BLaER1 treated with 17β-estradiol and CSF1 and Interleukin-3, amounts not matched to agents 10 nM and 100 nM (cell line): Measurements from ENCODE around the gene AXIN2.
"Not testable (repeated sequence)": the region's sequence is repeated elsewhere in the genome, so short reads cannot be mapped to it uniquely, and the experiment has no call there.

Source experiments
- H3K27ac ChIP-seq, 11 experiments: shearing (Covaris generic); formaldehyde crosslinking; 2 replicates each; pipeline ENCODE4 v1.8.1; 2022
- H3K27me3 ChIP-seq, 11 experiments: shearing (Covaris generic); formaldehyde crosslinking; 2 replicates each; pipeline ENCODE4 v1.8.1; 2022
- H3K36me3 ChIP-seq, 11 experiments: shearing (Covaris generic); formaldehyde crosslinking; 2 replicates each; pipeline ENCODE4 v1.8.1; 2022
- H3K4me1 ChIP-seq, 10 experiments: shearing (Covaris generic); formaldehyde crosslinking; 2 replicates each; pipeline ENCODE4 v1.8.1; 2022
- H3K4me2 ChIP-seq, 11 experiments: shearing (Covaris generic); formaldehyde crosslinking; 2 replicates each; pipeline ENCODE4 v1.8.1; 2022
- H3K4me3 ChIP-seq, 10 experiments: shearing (Covaris generic); formaldehyde crosslinking; 2 replicates each; pipeline ENCODE4 v1.8.1; 2022
- H3K9ac ChIP-seq, 11 experiments: shearing (Covaris generic); formaldehyde crosslinking; 2 replicates each; pipeline ENCODE4 v1.8.1; 2022
- H3K9me3 ChIP-seq, 11 experiments: shearing (Covaris generic); formaldehyde crosslinking; replicated peaks in 1 of 11; 2 replicates each; pipeline ENCODE4 v1.8.1; 2022
- H4K20me1 ChIP-seq, 11 experiments: shearing (Covaris generic); formaldehyde crosslinking; 2 replicates each; pipeline ENCODE4 v1.8.1; 2022
- Cebpa-rat ChIP-seq, 11 experiments: shearing (Covaris generic); IDR thresholded peaks; 2 replicates each; pipeline ENCODE4 v1.8.1; 2022

The AXIN2 gene

DNA sequence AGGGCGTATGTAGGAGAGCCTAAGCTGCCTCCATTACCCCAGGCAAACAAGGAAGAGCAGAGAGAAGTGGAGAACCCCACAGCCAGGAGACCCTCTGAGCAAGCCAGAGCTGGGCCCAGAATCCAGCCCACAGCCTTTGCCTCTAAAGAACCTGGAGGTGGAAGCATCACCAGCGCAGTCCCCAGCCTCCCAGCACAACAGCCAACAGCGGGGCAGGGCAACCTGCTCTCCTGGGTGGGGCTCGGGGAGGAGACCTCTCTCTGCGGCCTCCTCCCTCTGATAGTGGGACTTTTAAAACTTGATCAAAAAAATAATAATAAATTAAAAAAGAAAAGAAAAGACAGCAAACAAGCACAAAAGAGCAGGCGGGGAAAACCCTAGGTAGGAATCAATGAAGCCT lies 45.9 kb downstream of the AXIN2 start:
- no peaks in the 10 kb centered on the region for H3K36me3 ChIP-seq
- TF ChIP-seq Cebpa-rat (IDR thresholded peaks at IDR 0.05), result no peak
- no peaks in the 10 kb centered on the region for H4K20me1 ChIP-seq
- no peak overlapping the region; a peak in 1 of 22 replicates for H3K9ac ChIP-seq
- no peak overlapping the region for H3K27ac ChIP-seq
- H3K4me1 ChIP-seq, result peaks cover 23 to 28% (median 25%) of the 10 kb centered on the region in 10 experiments
- peaks cover 0 to 11% (median 0%) of the 10 kb centered on the region in 11 experiments; a peak in 1 of 22 replicates for H3K9me3 ChIP-seq
- no peak overlapping the region for H3K4me2 ChIP-seq
- 0 out of 22 replicates have a peak, but pooled peaks cover 0 to 3% (median 0%) of the 10 kb centered on the region in 11 experiments for H3K27me3 ChIP-seq
- H3K4me3 ChIP-seq, result no peak overlapping the region

- H4K20me1 ChIP-seq, result no peaks in the 10 kb centered on the region
- no peak overlapping the region for H3K9ac ChIP-seq
- no peaks in the 10 kb centered on the region for H3K36me3 ChIP-seq
- H3K27me3 ChIP-seq, result 0 out of 22 replicates have a peak, but pooled peaks cover 0 to 3% (median 0%) of the 10 kb centered on the region in 11 experiments
- H3K4me3 ChIP-seq, result no peak overlapping the region
- peak overlapping the region in 9 of 11 experiments; percentile 14 to 75 (median 27); a peak in 13 of 22 replicates for H3K4me2 ChIP-seq
- H3K27ac ChIP-seq, result no peak overlapping the region
- no peak for TF ChIP-seq Cebpa-rat (IDR thresholded peaks at IDR 0.05)
- H3K4me1 ChIP-seq, result peaks cover 23 to 28% (median 25%) of the 10 kb centered on the region in 10 experiments
- peaks cover 0 to 11% (median 0%) of the 10 kb centered on the region in 11 experiments; a peak in 1 of 22 replicates for H3K9me3 ChIP-seq
Observed at GRCh38 chr17:65514541-65514940, 46.9 kb downstream of the AXIN2 start.

DNA sequence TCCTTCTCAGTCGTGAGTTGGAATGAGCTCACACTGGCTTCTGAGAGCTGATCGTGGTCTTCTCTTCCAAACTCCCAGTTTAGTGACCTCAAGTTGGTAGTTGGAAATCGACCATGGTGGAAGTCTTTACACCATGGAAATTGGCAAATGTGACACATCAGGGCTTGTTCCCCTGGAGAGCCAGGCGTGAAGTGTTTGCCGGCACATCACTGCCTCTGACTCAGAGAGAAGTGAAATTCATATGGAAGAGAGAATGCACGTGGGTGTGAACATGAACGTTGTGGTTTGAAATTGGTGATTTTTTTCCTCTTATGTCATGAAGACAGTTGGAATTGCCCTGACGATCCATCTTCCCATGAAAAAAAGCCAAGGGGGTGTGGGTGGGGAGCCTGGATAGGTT lies 47.4 kb downstream of the AXIN2 start:
- Histone ChIP-seq H3K9ac (no peak overlapping the region), H3K9me3 (peaks cover 0 to 11% (median 0%) of the 10 kb centered on the region in 11 experiments; a peak in 1 of 22 replicates), H3K4me3 (no peak overlapping the region), H3K27me3 (0 out of 22 replicates have a peak, but pooled peaks cover 0 to 3% (median 0%) of the 10 kb centered on the region in 11 experiments), H4K20me1 (no peaks in the 10 kb centered on the region), H3K27ac (no peak overlapping the region), H3K4me1 (peaks cover 23 to 28% (median 25%) of the 10 kb centered on the region in 10 experiments), H3K4me2 (peak overlapping the region in 8 of 11 experiments; percentile 14 to 75 (median 32); a peak in 11 of 22 replicates), H3K36me3 (no peaks in the 10 kb centered on the region)
- TF ChIP-seq Cebpa-rat (IDR thresholded peaks at IDR 0.05), result no peak

GRCh38 chr17:65511316-65511715 lies 50.1 kb downstream of the AXIN2 start:
- Histone ChIP-seq H3K9me3 (no peaks in the 10 kb centered on the region), H3K4me3 (no peak overlapping the region), H3K27ac (no peak overlapping the region), H3K9ac (no peak overlapping the region), H3K4me2 (no peak overlapping the region), H3K27me3 (no peaks in the 10 kb centered on the region), H3K36me3 (no peaks in the 10 kb centered on the region), H4K20me1 (no peaks in the 10 kb centered on the region), H3K4me1 (peaks cover 11 to 17% (median 13%) of the 10 kb centered on the region in 10 experiments)
- no peak for TF ChIP-seq Cebpa-rat (IDR thresholded peaks at IDR 0.05)

DNA sequence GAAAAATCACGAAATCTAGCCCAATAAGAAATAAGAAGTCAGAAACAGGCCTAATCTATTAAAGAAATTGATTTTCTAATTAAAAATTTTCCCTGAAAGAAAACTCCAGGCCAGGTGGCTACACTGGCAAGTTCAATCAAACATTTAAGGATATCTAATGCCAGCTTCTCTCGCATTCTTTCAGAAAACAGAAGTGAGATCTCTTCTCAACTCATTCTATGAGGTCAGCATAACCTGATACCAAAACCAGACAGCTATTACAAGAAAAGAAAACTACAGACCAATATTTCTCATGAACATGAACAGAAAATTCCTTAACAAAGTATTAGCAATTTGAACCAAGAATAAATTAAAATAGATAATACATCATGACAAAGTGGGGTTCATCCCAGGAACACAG lies 52.4 kb downstream of the AXIN2 start:
- H3K27ac ChIP-seq, result no peak overlapping the region

DNA sequence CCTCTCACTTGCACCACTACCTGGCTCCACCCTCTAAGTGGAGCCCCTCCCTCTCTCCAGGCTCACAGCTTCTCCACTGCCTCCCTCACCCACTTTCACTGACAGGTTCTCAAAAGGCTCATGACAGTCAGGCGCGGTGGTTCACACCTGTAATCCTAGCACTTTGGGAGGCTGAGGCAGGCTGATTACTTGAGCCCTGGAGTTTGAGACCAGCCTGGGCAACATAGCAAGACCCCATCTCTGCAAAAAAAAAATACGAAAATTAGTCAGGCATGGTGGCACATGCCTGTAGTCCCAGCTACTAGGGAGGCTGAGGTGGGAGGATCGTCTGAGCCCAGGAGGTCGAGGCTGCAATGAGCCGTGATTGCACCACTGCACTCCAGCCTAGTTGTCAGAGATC lies 56.8 kb downstream of the AXIN2 start:
- not testable (repeated sequence) for H3K36me3 ChIP-seq, H3K4me1 ChIP-seq, H3K9ac ChIP-seq, H3K4me3 ChIP-seq, H3K4me2 ChIP-seq, H4K20me1 ChIP-seq, H3K27ac ChIP-seq, H3K27me3 ChIP-seq, H3K9me3 ChIP-seq

More for the DNA sequence above, 52.4 kb downstream of the AXIN2 start:
- no peaks in the 10 kb centered on the region for H3K9me3 ChIP-seq
- no peaks in the 10 kb centered on the region for H4K20me1 ChIP-seq
- no peak for TF ChIP-seq Cebpa-rat (IDR thresholded peaks at IDR 0.05)
- H3K4me3 ChIP-seq, result no peak overlapping the region
- H3K36me3 ChIP-seq, result no peaks in the 10 kb centered on the region
- H3K4me2 ChIP-seq, result no peak overlapping the region
- no peaks in the 10 kb centered on the region for H3K27me3 ChIP-seq
- H3K9ac ChIP-seq, result no peak overlapping the region
- H3K4me1 ChIP-seq, result peaks cover 0 to 5% (median 2%) of the 10 kb centered on the region in 10 experiments; a peak in 11 of 20 replicates

- TF ChIP-seq Cebpa-rat (IDR thresholded peaks at IDR 0.05), result no peak
- H3K9ac ChIP-seq, result no peak overlapping the region
- H3K36me3 ChIP-seq, result no peaks in the 10 kb centered on the region
- H3K27me3 ChIP-seq, result no peaks in the 10 kb centered on the region
- H4K20me1 ChIP-seq, result no peaks in the 10 kb centered on the region
- no peaks in the 10 kb centered on the region for H3K4me1 ChIP-seq
- H3K4me2 ChIP-seq, result no peak overlapping the region
- H3K27ac ChIP-seq, result no peak overlapping the region
- H3K9me3 ChIP-seq, result peaks cover 0 to 8% (median 0%) of the 10 kb centered on the region in 11 experiments; a peak in 2 of 22 replicates
- no peak overlapping the region for H3K4me3 ChIP-seq
Observed at GRCh38 chr17:65504141-65504540, 57.3 kb downstream of the AXIN2 start.

DNA sequence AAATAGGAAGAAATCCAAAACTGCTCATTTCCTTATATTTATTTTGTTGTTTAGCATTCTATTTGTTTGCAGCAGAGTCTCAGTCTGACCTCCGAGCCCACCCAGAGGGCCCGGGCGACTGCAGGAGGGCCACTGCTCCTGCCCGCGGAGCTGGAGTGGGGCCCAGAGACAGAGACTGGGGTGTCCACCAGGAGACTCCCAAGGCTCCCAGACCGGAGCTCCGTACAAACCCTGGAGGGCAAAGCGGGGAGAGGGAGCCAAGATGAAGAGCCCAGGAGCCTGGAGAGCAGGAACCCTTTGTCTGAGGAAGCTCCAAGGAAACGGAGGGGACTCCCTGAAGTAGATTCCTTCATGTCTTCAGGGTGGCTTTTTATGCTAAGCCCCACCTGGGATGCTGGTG lies 57.9 kb downstream of the AXIN2 start:
- no peak overlapping the region for H3K27ac ChIP-seq
- H3K9ac ChIP-seq, result no peak overlapping the region
- H3K9me3 ChIP-seq, result peaks cover 0 to 8% (median 0%) of the 10 kb centered on the region in 11 experiments; a peak in 2 of 22 replicates
- no peak for TF ChIP-seq Cebpa-rat (IDR thresholded peaks at IDR 0.05)
- no peak overlapping the region for H3K4me3 ChIP-seq
- H3K4me2 ChIP-seq, result no peak overlapping the region
- no peaks in the 10 kb centered on the region for H4K20me1 ChIP-seq
- no peaks in the 10 kb centered on the region for H3K36me3 ChIP-seq
- no peaks in the 10 kb centered on the region for H3K4me1 ChIP-seq
- no peaks in the 10 kb centered on the region for H3K27me3 ChIP-seq

GRCh38 chr17:65498816-65499215 lies 62.6 kb downstream of the AXIN2 start:
- Histone ChIP-seq H3K4me2 (no peak overlapping the region), H3K4me1 (peaks cover 0 to 7% (median 6%) of the 10 kb centered on the region in 10 experiments; a peak in 12 of 20 replicates), H3K4me3 (no peak overlapping the region), H3K9ac (no peak overlapping the region), H4K20me1 (no peaks in the 10 kb centered on the region), H3K27me3 (no peaks in the 10 kb centered on the region), H3K27ac (no peak overlapping the region), H3K9me3 (peaks cover 0 to 8% (median 0%) of the 10 kb centered on the region in 11 experiments; a peak in 2 of 22 replicates), H3K36me3 (no peaks in the 10 kb centered on the region)
- TF ChIP-seq Cebpa-rat (IDR thresholded peaks at IDR 0.05), result no peak

DNA sequence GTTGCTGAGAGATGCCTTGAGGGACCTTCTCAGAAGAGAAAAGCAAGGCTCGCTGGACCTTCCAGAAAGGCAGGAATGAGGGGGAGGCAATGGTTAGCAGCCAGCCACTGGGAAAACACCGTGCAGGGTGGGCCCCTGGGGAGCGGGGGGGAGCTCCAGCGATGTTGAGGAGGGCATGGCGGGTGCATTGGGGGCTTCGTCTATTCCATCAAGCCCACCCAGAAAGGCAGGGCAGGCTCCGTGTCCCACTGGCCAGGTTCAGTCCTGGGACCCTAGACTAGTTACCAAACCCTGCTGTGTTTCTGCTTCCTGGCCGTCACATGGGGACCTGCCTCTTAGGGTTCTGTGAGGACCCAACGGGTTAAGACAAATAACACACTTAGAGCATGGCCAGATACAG lies 64.6 kb downstream of the AXIN2 start:
- no peak overlapping the region for H3K4me3 ChIP-seq
- no peaks in the 10 kb centered on the region for H4K20me1 ChIP-seq
- no peak overlapping the region for H3K9ac ChIP-seq
- no peak for TF ChIP-seq Cebpa-rat (IDR thresholded peaks at IDR 0.05)
- H3K27ac ChIP-seq, result no peak overlapping the region
- peaks cover 0 to 8% (median 0%) of the 10 kb centered on the region in 11 experiments; a peak in 2 of 22 replicates for H3K9me3 ChIP-seq
- no peaks in the 10 kb centered on the region for H3K36me3 ChIP-seq
- no peaks in the 10 kb centered on the region for H3K27me3 ChIP-seq
- H3K4me2 ChIP-seq, result no peak overlapping the region
- peaks cover 0 to 7% (median 6%) of the 10 kb centered on the region in 10 experiments; a peak in 12 of 20 replicates for H3K4me1 ChIP-seq
